Measurements from ENCODE around the gene PCDHGA8.
A peak's percentile ranks its signal among the peaks of the same experiment; 100 is the strongest.
"Not testable (repeated sequence)": the region's sequence is repeated elsewhere in the genome, so short reads cannot be mapped to it uniquely, and the experiment has no call there.

PCDHGA8 gene

GRCh38 chr5:141389153-141390042 is 3.0 kb upstream of the PCDHGA8 start:
- no peak for TF ChIP-seq CTCF (IDR thresholded peaks at IDR 0.05; ENCODE audit: low read depth, low read length)
- DNase-seq (ENCODE audit: extremely low read depth, low read depth), result no peak

GRCh38 chr5:141393267-141393666 is 834 bp downstream of the PCDHGA8 start:
- no peak for TF ChIP-seq CTCF (IDR thresholded peaks at IDR 0.05; ENCODE audit: low read depth, low read length)
- DNase-seq (ENCODE audit: extremely low read depth, low read depth), result no peak

- not testable (repeated sequence) for DNase-seq (ENCODE audit: extremely low read depth, low read depth)
Measured at GRCh38 chr5:141394401-141395187, 2.2 kb downstream of the PCDHGA8 start.

GRCh38 chr5:141397756-141398551 is 5.5 kb downstream of the PCDHGA8 start, which contains the start of gene PCDHGB5:
TSS of gene PCDHGB5 (plus strand) at chr5:141397947. CDS start at chr5:141398128, 181 bp downstream.
- not testable (repeated sequence) for DNase-seq (ENCODE audit: extremely low read depth, low read depth)
- peak; percentile 51 for TF ChIP-seq CTCF (IDR thresholded peaks at IDR 0.05; ENCODE audit: low read depth, low read length)

- TF ChIP-seq CTCF (IDR thresholded peaks at IDR 0.05; ENCODE audit: low read depth, low read length), result no peak
- DNase-seq (ENCODE audit: extremely low read depth, low read depth), result no peak
Measured at GRCh38 chr5:141398608-141399007, 6.2 kb downstream of the PCDHGA8 start.

GRCh38 chr5:141399555-141400258 is 7.3 kb downstream of the PCDHGA8 start:
- no peak for TF ChIP-seq CTCF (IDR thresholded peaks at IDR 0.05; ENCODE audit: low read depth, low read length)
- no peak for DNase-seq (ENCODE audit: extremely low read depth, low read depth)
